Measurements from ENCODE around the gene TWF2. TPM values are rescaled to one million over a fixed set of nuclear protein-coding genes. Genes with fewer than 3 reads are reported as not detected.

The TWF2 gene
- total and polyA plus RNA-seq, 2 of the 13 experiments (the other 11 are each of a cell fraction or from before 2014, with no cell fraction given): 45.5 to 108 TPM

DNA sequence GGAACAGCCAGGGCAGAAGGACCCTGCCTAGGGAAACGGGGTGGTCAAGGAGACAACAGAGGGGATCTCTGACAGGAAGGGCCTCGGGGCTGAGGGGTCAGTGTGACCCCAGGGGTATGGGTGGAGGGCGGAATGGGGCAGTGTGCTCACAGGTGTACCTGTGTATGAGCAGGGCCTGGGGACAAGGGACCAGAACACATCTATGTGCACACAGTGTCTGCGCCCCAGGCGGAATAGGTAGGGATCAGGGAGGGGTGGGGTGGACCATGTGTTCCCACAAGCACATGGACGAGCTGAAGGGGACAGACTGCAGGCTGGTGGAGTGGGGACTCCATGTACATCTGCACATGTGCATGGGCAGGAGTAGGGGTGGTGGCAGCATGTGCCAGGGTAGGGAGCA is 8.5 kb downstream of the TWF2 start:
- Histone ChIP-seq H3K4me1 (ENCODE audit: insufficient read depth, low read length) (peaks cover 15% of the 10 kb centered on the region), H3K4me2 (ENCODE audit: low read depth, low read length) (no peak overlapping the region), H3K4me3 (replicated peaks in 1 of 3; ENCODE audit: insufficient read depth in 1 of 3, low read depth in 2 of 3, low read length in 3 of 3) (no peak overlapping the region), H3K27me3 (ENCODE audit: control insufficient read depth in 1 of 2, insufficient read depth in 2 of 2, low read length in 2 of 2) (no peaks in the 10 kb centered on the region), H3K79me2 (ENCODE audit: insufficient read depth, low read length) (peaks cover 2% of the 10 kb centered on the region), H3K9me3 (ENCODE audit: low read length) (no peaks in the 10 kb centered on the region), H3K9ac (ENCODE audit: insufficient read depth, low read depth, low read length) (no peak overlapping the region), H3K36me3 (replicated peaks in 1 of 2; ENCODE audit: control insufficient read depth in 1 of 2, insufficient read depth in 2 of 2, low read length in 2 of 2) (peaks cover 21 to 50% of the 10 kb centered on the region in 2 experiments), H4K20me1 (ENCODE audit: insufficient read depth, low read length) (peaks cover 14% of the 10 kb centered on the region), H2AFZ (ENCODE audit: low read length) (no peak overlapping the region), H3K27ac (ENCODE audit: extremely low read length, insufficient read depth, low read length) (no peak overlapping the region)
- TF ChIP-seq MTF1 (CRISPR knock-in tag; IDR thresholded peaks at IDR 0.05): no peak
- TF ChIP-seq PHF21A (CRISPR knock-in tag; IDR thresholded peaks at IDR 0.05): no peak
- TF ChIP-seq, protein P1, sequence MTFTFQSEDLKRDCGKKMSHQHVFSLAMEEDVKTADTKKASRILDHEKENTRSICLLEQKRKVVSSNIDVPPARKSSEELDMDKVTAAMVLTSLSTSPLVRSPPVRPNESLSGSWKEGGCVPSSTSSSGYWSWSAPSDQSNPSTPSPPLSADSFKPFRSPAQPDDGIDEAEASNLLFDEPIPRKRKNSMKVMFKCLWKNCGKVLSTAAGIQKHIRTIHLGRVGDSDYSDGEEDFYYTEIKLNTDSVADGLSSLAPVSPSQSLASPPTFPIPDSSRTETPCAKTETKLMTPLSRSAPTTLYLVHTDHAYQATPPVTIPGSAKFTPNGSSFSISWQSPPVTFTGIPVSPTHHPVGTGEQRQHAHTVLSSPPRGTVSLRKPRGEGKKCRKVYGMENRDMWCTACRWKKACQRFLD (CRISPR knock-in tag; IDR thresholded peaks at IDR 0.05; ENCODE audit: borderline replicate concordance): no peak
- TF ChIP-seq, protein P2, sequence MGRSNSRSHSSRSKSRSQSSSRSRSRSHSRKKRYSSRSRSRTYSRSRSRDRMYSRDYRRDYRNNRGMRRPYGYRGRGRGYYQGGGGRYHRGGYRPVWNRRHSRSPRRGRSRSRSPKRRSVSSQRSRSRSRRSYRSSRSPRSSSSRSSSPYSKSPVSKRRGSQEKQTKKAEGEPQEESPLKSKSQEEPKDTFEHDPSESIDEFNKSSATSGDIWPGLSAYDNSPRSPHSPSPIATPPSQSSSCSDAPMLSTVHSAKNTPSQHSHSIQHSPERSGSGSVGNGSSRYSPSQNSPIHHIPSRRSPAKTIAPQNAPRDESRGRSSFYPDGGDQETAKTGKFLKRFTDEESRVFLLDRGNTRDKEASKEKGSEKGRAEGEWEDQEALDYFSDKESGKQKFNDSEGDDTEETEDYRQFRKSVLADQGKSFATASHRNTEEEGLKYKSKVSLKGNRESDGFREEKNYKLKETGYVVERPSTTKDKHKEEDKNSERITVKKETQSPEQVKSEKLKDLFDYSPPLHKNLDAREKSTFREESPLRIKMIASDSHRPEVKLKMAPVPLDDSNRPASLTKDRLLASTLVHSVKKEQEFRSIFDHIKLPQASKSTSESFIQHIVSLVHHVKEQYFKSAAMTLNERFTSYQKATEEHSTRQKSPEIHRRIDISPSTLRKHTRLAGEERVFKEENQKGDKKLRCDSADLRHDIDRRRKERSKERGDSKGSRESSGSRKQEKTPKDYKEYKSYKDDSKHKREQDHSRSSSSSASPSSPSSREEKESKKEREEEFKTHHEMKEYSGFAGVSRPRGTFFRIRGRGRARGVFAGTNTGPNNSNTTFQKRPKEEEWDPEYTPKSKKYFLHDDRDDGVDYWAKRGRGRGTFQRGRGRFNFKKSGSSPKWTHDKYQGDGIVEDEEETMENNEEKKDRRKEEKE (IDR thresholded peaks at IDR 0.05): no peak
- TF ChIP-seq, protein P3, sequence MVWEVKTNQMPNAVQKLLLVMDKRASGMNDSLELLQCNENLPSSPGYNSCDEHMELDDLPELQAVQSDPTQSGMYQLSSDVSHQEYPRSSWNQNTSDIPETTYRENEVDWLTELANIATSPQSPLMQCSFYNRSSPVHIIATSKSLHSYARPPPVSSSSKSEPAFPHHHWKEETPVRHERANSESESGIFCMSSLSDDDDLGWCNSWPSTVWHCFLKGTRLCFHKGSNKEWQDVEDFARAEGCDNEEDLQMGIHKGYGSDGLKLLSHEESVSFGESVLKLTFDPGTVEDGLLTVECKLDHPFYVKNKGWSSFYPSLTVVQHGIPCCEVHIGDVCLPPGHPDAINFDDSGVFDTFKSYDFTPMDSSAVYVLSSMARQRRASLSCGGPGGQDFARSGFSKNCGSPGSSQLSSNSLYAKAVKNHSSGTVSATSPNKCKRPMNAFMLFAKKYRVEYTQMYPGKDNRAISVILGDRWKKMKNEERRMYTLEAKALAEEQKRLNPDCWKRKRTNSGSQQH (CRISPR knock-in tag; IDR thresholded peaks at IDR 0.05; ENCODE audit: low read depth): no peak
- no peak for TF ChIP-seq ZNF34 (CRISPR knock-in tag; IDR thresholded peaks at IDR 0.05; ENCODE audit: borderline replicate concordance)
- TF ChIP-seq, protein P4, sequence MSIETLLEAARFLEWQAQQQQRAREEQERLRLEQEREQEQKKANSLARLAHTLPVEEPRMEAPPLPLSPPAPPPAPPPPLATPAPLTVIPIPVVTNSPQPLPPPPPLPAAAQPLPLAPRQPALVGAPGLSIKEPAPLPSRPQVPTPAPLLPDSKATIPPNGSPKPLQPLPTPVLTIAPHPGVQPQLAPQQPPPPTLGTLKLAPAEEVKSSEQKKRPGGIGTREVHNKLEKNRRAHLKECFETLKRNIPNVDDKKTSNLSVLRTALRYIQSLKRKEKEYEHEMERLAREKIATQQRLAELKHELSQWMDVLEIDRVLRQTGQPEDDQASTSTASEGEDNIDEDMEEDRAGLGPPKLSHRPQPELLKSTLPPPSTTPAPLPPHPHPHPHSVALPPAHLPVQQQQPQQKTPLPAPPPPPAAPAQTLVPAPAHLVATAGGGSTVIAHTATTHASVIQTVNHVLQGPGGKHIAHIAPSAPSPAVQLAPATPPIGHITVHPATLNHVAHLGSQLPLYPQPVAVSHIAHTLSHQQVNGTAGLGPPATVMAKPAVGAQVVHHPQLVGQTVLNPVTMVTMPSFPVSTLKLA (IDR thresholded peaks at IDR 0.05): peak; percentile 53
- intact Hi-C loops (cut with micrococcal nuclease; ENCODE audit: unreplicated experiment): no loop called here
- ChIA-PET POLR2A (interaction anchor here (1.1 kb wide), 1 partner anchor 48 kb away, joined by 7 read pairs; the partner anchor contains the start of gene WDR82), CTCF (ENCODE audit: low intra/inter-chr PET ratio, low total read pairs) (interaction anchor here (1.1 kb wide), 1 partner anchor 109 kb away, joined by 10 read pairs; no protein-coding TSS in a partner anchor)
- ATAC-seq: no peak
- FAIRE-seq: no peak
- no peak for DNase-seq (ENCODE audit: low spot score)
- in situ Hi-C loops (cut with HindIII; ENCODE audit: extremely low pct_ligation_motif_present, low pct_unique_long_range_greater_than_20kb): no loop called here
- WGBS (ENCODE audit: low lambda C conversion rate): 100% methylated on average over 6 of the region's 6 CpGs
- BruUV-seq (replicated peaks): no TSS peak
